HG03575 (cell line): Measurements from ENCODE around the gene GHR.

Experiments used
- ATAC-seq: cut with Tn5 transposase; IDR thresholded peaks from one replicate; pipeline ENCODE4 v1.9.1; 2021; ENCODE audit not compliant: unreplicated experiment, insufficient number of reproducible peaks, low FRiP score; ENCODE audit errors: extremely low read depth

GHR gene

GRCh38 chr5:42626462-42626861 is 203.2 kb downstream of the GHR start:
- no peak for ATAC-seq

GRCh38 chr5:42628821-42629220 is 205.6 kb downstream of the GHR start:
- no peak for ATAC-seq

- no peak for ATAC-seq
These were observed 206.0 kb downstream of the GHR start for GRCh38 chr5:42629284-42629683.

- no peak for ATAC-seq
These were observed 208.0 kb downstream of the GHR start for GRCh38 chr5:42631241-42631640.

- no peak for ATAC-seq
These were observed 209.2 kb downstream of the GHR start for GRCh38 chr5:42632354-42632900.

- no peak for ATAC-seq
These were observed 211.3 kb downstream of the GHR start for GRCh38 chr5:42634575-42634974.

GRCh38 chr5:42636425-42636824 is 213.2 kb downstream of the GHR start:
- no peak for ATAC-seq

GRCh38 chr5:42636946-42637345 is 213.7 kb downstream of the GHR start:
- ATAC-seq = no peak

GRCh38 chr5:42638972-42639371 is 215.7 kb downstream of the GHR start:
- ATAC-seq = no peak

- no peak for ATAC-seq
These were observed 217.6 kb downstream of the GHR start for GRCh38 chr5:42640835-42641234.

- ATAC-seq = no peak
These were observed 218.2 kb downstream of the GHR start for GRCh38 chr5:42641336-42642005.

- no peak for ATAC-seq
These were observed 218.8 kb downstream of the GHR start for GRCh38 chr5:42642006-42642405.

- ATAC-seq = no peak
These were observed 220.1 kb downstream of the GHR start for GRCh38 chr5:42643360-42643759.

GRCh38 chr5:42645138-42645537 is 221.9 kb downstream of the GHR start:
- no peak for ATAC-seq

GRCh38 chr5:42648036-42648435 is 224.8 kb downstream of the GHR start:
- ATAC-seq = no peak

- ATAC-seq = no peak
These were observed 225.7 kb downstream of the GHR start for GRCh38 chr5:42648915-42649314.

GRCh38 chr5:42650084-42650483 is 226.8 kb downstream of the GHR start:
- ATAC-seq = no peak

GRCh38 chr5:42653705-42654104 is 230.5 kb downstream of the GHR start:
- no peak for ATAC-seq

- no peak for ATAC-seq
These were observed 231.4 kb downstream of the GHR start for GRCh38 chr5:42654645-42655044.

GRCh38 chr5:42655982-42656650 is 232.9 kb downstream of the GHR start:
- ATAC-seq = no peak

- no peak for ATAC-seq
These were observed 233.4 kb downstream of the GHR start for GRCh38 chr5:42656651-42657015.
